Cardiac septum (tissue), 1 donor: Measurements from ENCODE around the gene DCAF11. TPM values are rescaled to one million over a fixed set of nuclear protein-coding genes. Genes with fewer than 3 reads are reported as not detected.
A peak's percentile ranks its signal among the peaks of the same experiment; 100 is the strongest.
"Not testable (repeated sequence)": the region's sequence is repeated elsewhere in the genome, so short reads cannot be mapped to it uniquely, and the experiment has no call there.

ENCODE experiments used
- DNase-seq: peaks from one replicate; pipeline ENCODE4 v3.0.0-alpha.2; 2020; ENCODE audit warnings: low spot score
- intact Hi-C: fragments of 100-400 bp; cut with DNase I; formaldehyde crosslinking; loops from one replicate; pipeline ENCODE4 v1.14.0; 2022
- total RNA-seq: library from RNA; stranded (reverse); fragmentation: NEBNext Ultra II Directional; extraction: Animal tissue kit (Norgen Biotek cat#: 25700); gene quantifications from one replicate; pipeline ENCODE4 v1.2.1, GENCODE V29; 2021
- donor health status: DM: no; HTN: no; CAD: no.

The DCAF11 gene
- total RNA-seq, 1 donor from 2014 or later, result 54.1 TPM

- peak; percentile 91 for DNase-seq
- intact Hi-C loops, result loop anchor here (5.0 to 10.0 kb wide), 2 partner anchors 82 to 109 kb away; partner anchors contain the start of gene DHRS4L2
Measured at GRCh38 chr14:24093901-24094840, 20.4 kb upstream of the DCAF11 start, which contains the start of gene PCK2. Gene PCK2 (plus strand): TSS chr14:24094311. CDS start chr14:24094406, 95 bp downstream.

- intact Hi-C loops, result loop anchor here (5.0 to 10.0 kb wide), 2 partner anchors 83 to 110 kb away; partner anchors contain the start of gene DHRS4L2
- no peak for DNase-seq
Measured at GRCh38 chr14:24094841-24095270, 19.7 kb upstream of the DCAF11 start.

GRCh38 chr14:24095271-24096068, 19.1 kb upstream of the DCAF11 start:
- no peak for DNase-seq
- intact Hi-C loops, result loop anchor here (10.0 kb wide), 1 partner anchor 111 kb away; the partner anchor contains the start of gene DHRS4L2

- no peak for DNase-seq
- intact Hi-C loops, result loop anchor here (10.0 kb wide), 1 partner anchor 112 kb away; the partner anchor contains the start of gene DHRS4L2
Measured at GRCh38 chr14:24096545-24097181, 17.9 kb upstream of the DCAF11 start.

GRCh38 chr14:24098229-24098926, 16.2 kb upstream of the DCAF11 start:
- intact Hi-C loops, result loop anchor here (10.0 kb wide), 1 partner anchor 114 kb away; the partner anchor contains the start of gene DHRS4L2
- no peak for DNase-seq

- no peak for DNase-seq
- intact Hi-C loops, result loop anchor here (10.0 kb wide), 1 partner anchor 114 kb away; the partner anchor contains the start of gene DHRS4L2
Measured at GRCh38 chr14:24098927-24099813, 15.4 kb upstream of the DCAF11 start.

GRCh38 chr14:24100197-24100981, 14.2 kb upstream of the DCAF11 start:
- intact Hi-C loops, result no loop called here

GRCh38 chr14:24100982-24101494, 13.5 kb upstream of the DCAF11 start:
- DNase-seq, result no peak
- intact Hi-C loops, result no loop called here

More at GRCh38 chr14:24100197-24100981, 14.2 kb upstream of the DCAF11 start:
- DNase-seq, result no peak

- intact Hi-C loops, result no loop called here
- DNase-seq, result no peak
Measured at GRCh38 chr14:24102357-24103048, 12.1 kb upstream of the DCAF11 start.

GRCh38 chr14:24103451-24103850, 11.1 kb upstream of the DCAF11 start:
- intact Hi-C loops, result no loop called here
- DNase-seq, result no peak

GRCh38 chr14:24105609-24106239, 8.9 kb upstream of the DCAF11 start:
- DNase-seq, result peak; percentile 17
- intact Hi-C loops, result not testable (repeated sequence)

- no peak for DNase-seq
- intact Hi-C loops, result no loop called here
Measured at GRCh38 chr14:24106672-24107271, 7.8 kb upstream of the DCAF11 start.

GRCh38 chr14:24108336-24108874, 6.2 kb upstream of the DCAF11 start:
- intact Hi-C loops, result loop anchor here (2.0 kb wide), 1 partner anchor 50 kb away; no protein-coding TSS in a partner anchor
- no peak for DNase-seq

- intact Hi-C loops, result no loop called here
- DNase-seq, result no peak
Measured at GRCh38 chr14:24110060-24110459, 4.5 kb upstream of the DCAF11 start.

GRCh38 chr14:24110523-24110922, 4.1 kb upstream of the DCAF11 start:
- intact Hi-C loops, result no loop called here
- no peak for DNase-seq
